HG02852 (cell line): ENCODE measurements around the gene PNRC1.
A peak's percentile ranks its signal among the peaks of the same experiment; 100 is the strongest.
"Not testable (repeated sequence)": the region's sequence is repeated elsewhere in the genome, so short reads cannot be mapped to it uniquely, and the experiment has no call there.

Experiments
- ATAC-seq: cut with Tn5 transposase; IDR thresholded peaks from one replicate; pipeline ENCODE4 v1.9.1; 2021; ENCODE audit warnings: mild to moderate bottlenecking, moderate library complexity; ENCODE audit not compliant: unreplicated experiment

The PNRC1 gene

GRCh38 chr6:89080281-89081128 is at the start of gene PNRC1:
Gene PNRC1 (plus strand): TSS chr6:89080751. CDS start chr6:89080895, 144 bp downstream.
- peak; percentile 68 for ATAC-seq

GRCh38 chr6:89032599-89032998 is 48.0 kb upstream of the PNRC1 start:
- ATAC-seq: no peak

- ATAC-seq: no peak
Measured at GRCh38 chr6:89033461-89033860, 47.1 kb upstream of the PNRC1 start.

GRCh38 chr6:89034116-89034515 is 46.4 kb upstream of the PNRC1 start:
- not testable (repeated sequence) for ATAC-seq

GRCh38 chr6:89034586-89035251 is 45.8 kb upstream of the PNRC1 start:
- no peak for ATAC-seq

GRCh38 chr6:89035252-89036101 is 45.1 kb upstream of the PNRC1 start:
- ATAC-seq: no peak

- no peak for ATAC-seq
Measured at GRCh38 chr6:89037141-89037900, 43.2 kb upstream of the PNRC1 start.

- not testable (repeated sequence) for ATAC-seq
Measured at GRCh38 chr6:89037901-89038293, 42.7 kb upstream of the PNRC1 start.

- no peak for ATAC-seq
Measured at GRCh38 chr6:89042664-89043063, 37.9 kb upstream of the PNRC1 start.

GRCh38 chr6:89044328-89045010 is 36.1 kb upstream of the PNRC1 start:
- no peak for ATAC-seq

GRCh38 chr6:89045011-89045387 is 35.6 kb upstream of the PNRC1 start:
- no peak for ATAC-seq

GRCh38 chr6:89045576-89045975 is 35.0 kb upstream of the PNRC1 start:
- ATAC-seq: no peak

GRCh38 chr6:89047473-89047872 is 33.1 kb upstream of the PNRC1 start:
- no peak for ATAC-seq

- no peak for ATAC-seq
Measured at GRCh38 chr6:89048288-89048923, 32.1 kb upstream of the PNRC1 start.

- no peak for ATAC-seq
Measured at GRCh38 chr6:89048985-89049384, 31.6 kb upstream of the PNRC1 start.

- no peak for ATAC-seq
Measured at GRCh38 chr6:89050155-89050554, 30.4 kb upstream of the PNRC1 start.

GRCh38 chr6:89050697-89051096 is 29.9 kb upstream of the PNRC1 start:
- no peak for ATAC-seq

GRCh38 chr6:89051676-89052075 is 28.9 kb upstream of the PNRC1 start:
- ATAC-seq: no peak

GRCh38 chr6:89054208-89054607 is 26.3 kb upstream of the PNRC1 start:
- ATAC-seq: no peak

GRCh38 chr6:89057759-89058158 is 22.8 kb upstream of the PNRC1 start:
- ATAC-seq: no peak
